ENCODE data around the gene MRTFB. TPM values are rescaled to one million over a fixed set of nuclear protein-coding genes. Genes with fewer than 3 reads are reported as not detected.

The MRTFB gene
- total RNA-seq, 1 experiment from 2014 or later = 12.7 TPM

DNA sequence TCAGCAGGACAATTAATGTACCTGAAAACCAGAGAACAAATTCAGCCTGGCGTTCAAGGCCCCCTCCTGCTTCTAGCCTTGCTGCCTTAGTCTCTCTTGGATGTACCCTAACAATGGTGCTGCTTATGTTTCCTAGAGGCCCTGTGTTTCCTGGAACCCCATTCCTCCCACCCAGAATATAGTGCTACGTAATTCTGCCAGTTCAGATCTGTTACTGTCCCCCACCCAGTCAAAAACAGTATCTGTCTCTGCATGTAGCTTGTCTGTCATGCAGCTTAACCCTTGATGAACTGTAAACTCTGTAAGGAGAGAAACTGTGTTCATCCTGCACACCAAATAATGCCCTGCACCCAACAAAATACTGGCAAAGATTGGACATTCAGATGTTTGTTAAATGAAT, 6.8 kb downstream of the MRTFB start:
- intact Hi-C loops (cut with micrococcal nuclease) = no loop called here
- H3F3A ChIP-seq (ENCODE audit: low read length, unreplicated experiment) = no peaks in the 10 kb centered on the region
- POLR2A ChIA-PET (ENCODE audit: unreplicated experiment) = no interaction called here
- no TSS peak for BruUV-seq (replicated peaks)
- no peak overlapping the region for H3K9ac ChIP-seq (ENCODE audit: low read length)
- CTCF ChIA-PET = no interaction called here
- TF ChIP-seq, protein P1, sequence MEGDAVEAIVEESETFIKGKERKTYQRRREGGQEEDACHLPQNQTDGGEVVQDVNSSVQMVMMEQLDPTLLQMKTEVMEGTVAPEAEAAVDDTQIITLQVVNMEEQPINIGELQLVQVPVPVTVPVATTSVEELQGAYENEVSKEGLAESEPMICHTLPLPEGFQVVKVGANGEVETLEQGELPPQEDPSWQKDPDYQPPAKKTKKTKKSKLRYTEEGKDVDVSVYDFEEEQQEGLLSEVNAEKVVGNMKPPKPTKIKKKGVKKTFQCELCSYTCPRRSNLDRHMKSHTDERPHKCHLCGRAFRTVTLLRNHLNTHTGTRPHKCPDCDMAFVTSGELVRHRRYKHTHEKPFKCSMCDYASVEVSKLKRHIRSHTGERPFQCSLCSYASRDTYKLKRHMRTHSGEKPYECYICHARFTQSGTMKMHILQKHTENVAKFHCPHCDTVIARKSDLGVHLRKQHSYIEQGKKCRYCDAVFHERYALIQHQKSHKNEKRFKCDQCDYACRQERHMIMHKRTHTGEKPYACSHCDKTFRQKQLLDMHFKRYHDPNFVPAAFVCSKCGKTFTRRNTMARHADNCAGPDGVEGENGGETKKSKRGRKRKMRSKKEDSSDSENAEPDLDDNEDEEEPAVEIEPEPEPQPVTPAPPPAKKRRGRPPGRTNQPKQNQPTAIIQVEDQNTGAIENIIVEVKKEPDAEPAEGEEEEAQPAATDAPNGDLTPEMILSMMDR (conservative IDR thresholded peaks at IDR 0.05; ENCODE audit: low read depth, low read length) = no peak
- TF ChIP-seq EZH2 (IDR thresholded peaks at IDR 0.05; ENCODE audit: low read length, unreplicated experiment) = no peak
- no peak for TF ChIP-seq EZH2phosphoT487 (IDR thresholded peaks at IDR 0.05; ENCODE audit: borderline replicate concordance, low read length)
- H3K36me3 ChIP-seq (ENCODE audit: low read depth, low read length) = peaks cover 6% of the 10 kb centered on the region; the same call in 1 of the 2 replicates
- H3K4me3 ChIP-seq (ENCODE audit: low read length) = no peak overlapping the region
- H3K27ac ChIP-seq (ENCODE audit: low read length) = no peak overlapping the region
- no peaks in the 10 kb centered on the region for H4K20me1 ChIP-seq (ENCODE audit: low read length)
- peaks cover 54% of the 10 kb centered on the region for H3K79me2 ChIP-seq (ENCODE audit: low read length)
- no peak overlapping the region for H3K4me2 ChIP-seq (ENCODE audit: low read length)
- H3K9me3 ChIP-seq (ENCODE audit: low read length) = no peaks in the 10 kb centered on the region
- H3K27me3 ChIP-seq (ENCODE audit: low read length) = no peaks in the 10 kb centered on the region
- no peak for DNase-seq
- no peaks in the 10 kb centered on the region for H3K9me2 ChIP-seq (replicated peaks; ENCODE audit: low read length)
- H3K4me1 ChIP-seq (ENCODE audit: insufficient read depth, low read length) = 0 out of 2 replicates have a peak, but pooled peaks cover 6% of the 10 kb centered on the region
- no peak for ATAC-seq
- no peak overlapping the region for H2AFZ ChIP-seq (ENCODE audit: low read length)

DNA sequence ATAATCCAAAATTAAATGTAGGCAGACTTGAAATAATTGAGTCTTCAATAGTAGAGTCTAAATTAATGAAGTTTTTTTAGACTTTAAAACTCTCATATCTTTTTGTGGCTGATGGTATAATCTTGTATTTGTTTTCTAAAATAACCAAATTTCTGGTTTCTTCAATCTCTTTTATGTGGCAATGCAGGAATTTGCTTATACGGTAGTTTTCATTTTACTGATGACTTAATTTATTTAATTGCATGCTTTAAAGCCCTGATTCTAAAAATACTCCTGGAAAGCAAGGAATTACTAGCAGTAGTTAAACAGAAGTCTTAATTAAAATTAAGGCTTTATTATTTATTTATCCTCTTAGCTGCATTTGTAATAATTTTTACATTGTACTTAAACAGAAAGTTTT, 15.4 kb downstream of the MRTFB start:
- Histone ChIP-seq H3K4me2 (ENCODE audit: low read length) (no peak overlapping the region), H3K36me3 (ENCODE audit: low read depth, low read length) (peaks cover 9% of the 10 kb centered on the region; the same call in 1 of the 2 replicates), H3K4me1 (ENCODE audit: insufficient read depth, low read length) (no peaks in the 10 kb centered on the region), H3K79me2 (ENCODE audit: low read length) (peaks cover 51% of the 10 kb centered on the region), H3K9ac (ENCODE audit: low read length) (no peak overlapping the region), H3K9me3 (ENCODE audit: low read length) (no peaks in the 10 kb centered on the region), H2AFZ (ENCODE audit: low read length) (no peak overlapping the region), H3K27me3 (ENCODE audit: low read length) (no peaks in the 10 kb centered on the region), H3K4me3 (ENCODE audit: low read length) (no peak overlapping the region), H3K9me2 (replicated peaks; ENCODE audit: low read length) (no peaks in the 10 kb centered on the region), H3F3A (ENCODE audit: low read length, unreplicated experiment) (no peaks in the 10 kb centered on the region), H4K20me1 (ENCODE audit: low read length) (no peaks in the 10 kb centered on the region), H3K27ac (ENCODE audit: low read length) (no peak overlapping the region)
- intact Hi-C loops (cut with micrococcal nuclease) = no loop called here
- no peak for ATAC-seq
- no peak for DNase-seq
- CTCF ChIA-PET = no interaction called here
- POLR2A ChIA-PET (ENCODE audit: unreplicated experiment) = interaction anchor here (0.6 kb wide), 1 partner anchor 62 kb away, joined by 3 read pairs; no protein-coding TSS in a partner anchor
- TF ChIP-seq EZH2phosphoT487 (IDR thresholded peaks at IDR 0.05; ENCODE audit: borderline replicate concordance, low read length) (no peak), EZH2 (IDR thresholded peaks at IDR 0.05; ENCODE audit: low read length, unreplicated experiment) (no peak)
- TF ChIP-seq, protein P1 (conservative IDR thresholded peaks at IDR 0.05; ENCODE audit: low read depth, low read length) = no peak
- BruUV-seq (replicated peaks) = no TSS peak

DNA sequence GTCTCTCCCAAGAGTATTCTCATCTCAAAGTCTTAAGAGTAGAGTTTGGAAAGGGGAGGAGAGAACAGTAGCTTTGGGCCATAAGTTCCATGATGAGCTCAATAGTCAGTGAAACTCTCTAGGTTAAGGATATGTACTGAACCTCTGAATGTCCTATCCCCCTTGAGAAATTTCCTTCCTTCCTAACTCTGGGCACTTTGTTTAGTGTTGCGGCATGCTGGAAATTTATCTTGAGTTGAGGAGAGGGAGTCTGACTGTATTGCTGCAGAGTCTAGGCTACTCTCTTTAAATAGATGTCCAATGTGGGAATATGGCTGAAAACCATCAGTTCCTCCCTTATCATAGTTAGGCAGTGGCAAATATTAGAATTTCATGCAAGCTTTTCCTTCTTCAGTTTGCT, 16.1 kb downstream of the MRTFB start:
- no peaks in the 10 kb centered on the region for H3K4me1 ChIP-seq (ENCODE audit: insufficient read depth, low read length)
- ATAC-seq (no peak), DNase-seq (no peak)
- H3K9me2 ChIP-seq (replicated peaks; ENCODE audit: low read length) = no peaks in the 10 kb centered on the region
- intact Hi-C loops (cut with micrococcal nuclease) = no loop called here
- no peaks in the 10 kb centered on the region for H3K27me3 ChIP-seq (ENCODE audit: low read length)
- no peaks in the 10 kb centered on the region for H4K20me1 ChIP-seq (ENCODE audit: low read length)
- no TSS peak for BruUV-seq (replicated peaks)
- no peak overlapping the region for H3K9ac ChIP-seq (ENCODE audit: low read length)
- H2AFZ ChIP-seq (ENCODE audit: low read length) = no peak overlapping the region
- ChIA-PET POLR2A (ENCODE audit: unreplicated experiment) (interaction anchor here (0.6 kb wide), 1 partner anchor 63 kb away, joined by 3 read pairs; no protein-coding TSS in a partner anchor), CTCF (no interaction called here)
- no peak overlapping the region for H3K27ac ChIP-seq (ENCODE audit: low read length)
- H3K79me2 ChIP-seq (ENCODE audit: low read length) = peaks cover 55% of the 10 kb centered on the region
- peaks cover 5% of the 10 kb centered on the region; the same call in 1 of the 2 replicates for H3K36me3 ChIP-seq (ENCODE audit: low read depth, low read length)
- no peak overlapping the region for H3K4me2 ChIP-seq (ENCODE audit: low read length)
- H3F3A ChIP-seq (ENCODE audit: low read length, unreplicated experiment) = no peaks in the 10 kb centered on the region
- TF ChIP-seq EZH2 (IDR thresholded peaks at IDR 0.05; ENCODE audit: low read length, unreplicated experiment) = no peak
- TF ChIP-seq EZH2phosphoT487 (IDR thresholded peaks at IDR 0.05; ENCODE audit: borderline replicate concordance, low read length) = no peak
- TF ChIP-seq, protein P1 (conservative IDR thresholded peaks at IDR 0.05; ENCODE audit: low read depth, low read length) = no peak
- H3K9me3 ChIP-seq (ENCODE audit: low read length) = no peaks in the 10 kb centered on the region
- no peak overlapping the region for H3K4me3 ChIP-seq (ENCODE audit: low read length)
